Skeletal muscle tissue (tissue), 4 donors: ENCODE measurements around the gene PCOLCE2. TPM values are rescaled to one million over a fixed set of nuclear protein-coding genes. Genes with fewer than 3 reads are reported as not detected.
A peak's percentile ranks its signal among the peaks of the same experiment; 100 is the strongest.
"Not testable (repeated sequence)": the region's sequence is repeated elsewhere in the genome, so short reads cannot be mapped to it uniquely, and the experiment has no call there.

Experiments used
- H3K27ac ChIP-seq: one replicate; pipeline ENCODE4 v1.7.0; 2013; ENCODE audit warnings: mild to moderate bottlenecking, low read depth, low read length, inconsistent platforms
- H3K27me3 ChIP-seq, 3 donors: one replicate each; pipeline ENCODE4 v1.7.0; 2013; ENCODE audit warnings: low read length in 3 of 3; ENCODE audit not compliant: control insufficient read depth in 3 of 3, insufficient read depth in 3 of 3
- H3K36me3 ChIP-seq, 3 donors: one replicate each; pipeline ENCODE4 v1.7.0; 2013; ENCODE audit warnings: low read length in 3 of 3; ENCODE audit not compliant: control insufficient read depth in 3 of 3, insufficient read depth in 3 of 3
- H3K4me1 ChIP-seq, 3 donors: one replicate each; pipeline ENCODE4 v1.7.0; 2013; ENCODE audit warnings: low read length in 3 of 3, mild to moderate bottlenecking in 3 of 3; ENCODE audit not compliant: control insufficient read depth in 3 of 3, insufficient read depth in 3 of 3
- H3K4me3 ChIP-seq, 3 donors: one replicate each; pipeline ENCODE4 v1.7.0; 2013; ENCODE audit warnings: low read length in 3 of 3
- H3K9ac ChIP-seq, 3 donors: one replicate each; pipeline ENCODE4 v1.7.0; 2013; ENCODE audit warnings: low read length in 3 of 3, mild to moderate bottlenecking in 3 of 3, moderate library complexity in 2 of 3, low read depth in 1 of 3
- H3K9me3 ChIP-seq, 3 donors: one replicate each; pipeline ENCODE4 v1.7.0; 2013; ENCODE audit warnings: low read length in 3 of 3; ENCODE audit not compliant: control insufficient read depth in 3 of 3
- total RNA-seq: library from RNA; depleted of rRNA; stranded (reverse); fragments of >200 nt; gene quantifications from one replicate; pipeline ENCODE4 v1.2.3, GENCODE V29; 2014
- donor health status: Osteomylitis.

The PCOLCE2 gene
- total RNA-seq, 1 donor from 2014 or later = 3.1 TPM

GRCh38 chr3:142889212-142890014 is 530 bp upstream of the PCOLCE2 start:
- Histone ChIP-seq H3K4me3 (peak overlapping the region; percentile 61 to 71 (median 68)), H3K9ac (peak overlapping the region in 2 of 3 donors; percentile 56 to 76), H3K36me3 (no peaks in the 10 kb centered on the region), H3K27ac (no peak overlapping the region), H3K27me3 (peaks cover 7 to 11% (median 7%) of the 10 kb centered on the region in 3 donors), H3K4me1 (peaks cover 5 to 11% (median 8%) of the 10 kb centered on the region in 3 donors), H3K9me3 (no peaks in the 10 kb centered on the region)

GRCh38 chr3:142888099-142888480 is 793 bp downstream of the PCOLCE2 start:
- H3K4me1 ChIP-seq = peaks cover 5 to 11% (median 8%) of the 10 kb centered on the region in 3 donors
- H3K9ac ChIP-seq = peak overlapping the region in 1 of 3 donors; percentile 76
- H3K36me3 ChIP-seq = no peaks in the 10 kb centered on the region
- H3K27ac ChIP-seq = no peak overlapping the region
- H3K9me3 ChIP-seq = no peaks in the 10 kb centered on the region
- H3K4me3 ChIP-seq = peak overlapping the region; percentile 61 to 71 (median 68)
- peaks cover 7 to 11% (median 7%) of the 10 kb centered on the region in 3 donors for H3K27me3 ChIP-seq

DNA sequence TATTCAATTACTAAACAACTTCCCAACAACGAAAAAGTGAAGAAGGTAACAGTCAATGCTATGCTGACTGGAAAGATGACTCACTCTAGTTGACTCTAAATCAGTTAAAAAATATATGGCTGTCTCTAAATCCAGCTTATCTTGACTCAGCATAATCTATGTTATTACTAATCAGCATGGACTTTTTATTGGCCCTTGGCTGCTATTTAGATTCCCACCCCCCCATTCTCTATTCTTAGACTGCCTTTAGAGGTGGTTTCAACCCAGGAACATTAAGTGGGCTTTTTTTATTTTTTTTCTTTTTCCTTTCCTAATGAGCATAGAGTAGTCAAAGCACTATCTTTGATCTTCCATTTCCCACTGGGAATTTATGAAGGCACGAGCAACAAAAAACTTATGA is 1.9 kb downstream of the PCOLCE2 start:
- Histone ChIP-seq H3K4me3 (no peak overlapping the region), H3K36me3 (no peaks in the 10 kb centered on the region), H3K27me3 (peaks cover 7 to 11% (median 7%) of the 10 kb centered on the region in 3 donors), H3K4me1 (peaks cover 5 to 11% (median 8%) of the 10 kb centered on the region in 3 donors), H3K9me3 (no peaks in the 10 kb centered on the region), H3K9ac (no peak overlapping the region), H3K27ac (no peak overlapping the region)

DNA sequence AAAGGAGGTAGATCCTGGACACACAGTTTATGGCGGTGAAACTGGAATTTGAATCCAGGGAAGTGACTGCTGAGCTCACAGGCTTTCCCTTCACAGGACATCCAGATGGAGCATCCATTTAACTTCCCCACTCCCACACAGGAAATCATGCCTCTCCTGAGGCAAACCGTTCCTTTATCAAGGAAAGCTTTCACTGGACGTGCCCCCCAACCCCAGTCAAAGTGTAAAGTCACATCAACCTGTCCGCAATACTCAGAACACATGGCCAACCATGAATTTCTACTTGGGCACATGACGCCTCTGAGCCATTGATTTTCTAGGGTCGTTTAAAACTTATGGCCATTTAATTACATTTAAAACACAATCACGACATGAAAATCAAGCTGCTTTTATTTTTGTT is 2.9 kb downstream of the PCOLCE2 start:
- peaks cover 7 to 11% (median 7%) of the 10 kb centered on the region in 3 donors for H3K27me3 ChIP-seq
- peaks cover 5 to 11% (median 8%) of the 10 kb centered on the region in 3 donors for H3K4me1 ChIP-seq
- H3K9ac ChIP-seq = no peak overlapping the region
- H3K4me3 ChIP-seq = no peak overlapping the region
- H3K36me3 ChIP-seq = no peaks in the 10 kb centered on the region
- no peak overlapping the region for H3K27ac ChIP-seq
- no peaks in the 10 kb centered on the region for H3K9me3 ChIP-seq

DNA sequence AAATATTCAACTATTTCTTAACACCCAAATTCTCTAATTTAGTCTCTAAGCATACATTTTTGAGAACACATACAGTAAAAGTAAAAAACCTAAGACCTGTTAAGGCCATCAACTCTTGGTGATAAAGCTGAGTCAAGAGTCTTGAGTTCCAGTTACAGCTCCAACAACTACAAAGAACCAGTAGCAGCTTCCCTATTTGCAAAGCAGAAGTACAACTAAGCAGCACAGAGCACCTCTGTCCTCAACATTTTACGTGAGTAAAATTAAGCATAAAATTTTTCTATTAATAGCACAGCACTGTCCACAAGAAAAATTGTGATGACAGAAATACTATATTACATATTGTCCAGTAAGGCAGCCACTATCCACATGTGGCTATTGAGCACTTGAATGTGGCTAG is 4.4 kb downstream of the PCOLCE2 start:
- H3K4me3 ChIP-seq = no peak overlapping the region
- H3K4me1 ChIP-seq = peaks cover 5 to 11% (median 8%) of the 10 kb centered on the region in 3 donors
- no peak overlapping the region for H3K27ac ChIP-seq
- no peak overlapping the region for H3K9ac ChIP-seq
- H3K36me3 ChIP-seq = no peaks in the 10 kb centered on the region
- H3K27me3 ChIP-seq = peaks cover 7 to 10% (median 7%) of the 10 kb centered on the region in 3 donors
- H3K9me3 ChIP-seq = no peaks in the 10 kb centered on the region

- H3K4me1 ChIP-seq, H3K9me3 ChIP-seq, H3K27ac ChIP-seq, H3K27me3 ChIP-seq, H3K36me3 ChIP-seq, H3K9ac ChIP-seq, H3K4me3 ChIP-seq: not testable (repeated sequence)
These were observed 5.3 kb downstream of the PCOLCE2 start for GRCh38 chr3:142883534-142883933.

GRCh38 chr3:142881445-142882224 is 7.2 kb downstream of the PCOLCE2 start:
- no peak overlapping the region for H3K9ac ChIP-seq
- no peaks in the 10 kb centered on the region for H3K36me3 ChIP-seq
- H3K9me3 ChIP-seq = no peaks in the 10 kb centered on the region
- H3K4me1 ChIP-seq = no peaks in the 10 kb centered on the region
- no peak overlapping the region for H3K4me3 ChIP-seq
- no peak overlapping the region for H3K27ac ChIP-seq
- no peaks in the 10 kb centered on the region for H3K27me3 ChIP-seq

- no peaks in the 10 kb centered on the region for H3K36me3 ChIP-seq
- H3K27ac ChIP-seq = no peak overlapping the region
- H3K9me3 ChIP-seq = no peaks in the 10 kb centered on the region
- H3K9ac ChIP-seq = no peak overlapping the region
- H3K4me3 ChIP-seq = no peak overlapping the region
- H3K27me3 ChIP-seq = no peaks in the 10 kb centered on the region
- H3K4me1 ChIP-seq = no peaks in the 10 kb centered on the region
These were observed 10.1 kb downstream of the PCOLCE2 start for GRCh38 chr3:142878649-142879300.

DNA sequence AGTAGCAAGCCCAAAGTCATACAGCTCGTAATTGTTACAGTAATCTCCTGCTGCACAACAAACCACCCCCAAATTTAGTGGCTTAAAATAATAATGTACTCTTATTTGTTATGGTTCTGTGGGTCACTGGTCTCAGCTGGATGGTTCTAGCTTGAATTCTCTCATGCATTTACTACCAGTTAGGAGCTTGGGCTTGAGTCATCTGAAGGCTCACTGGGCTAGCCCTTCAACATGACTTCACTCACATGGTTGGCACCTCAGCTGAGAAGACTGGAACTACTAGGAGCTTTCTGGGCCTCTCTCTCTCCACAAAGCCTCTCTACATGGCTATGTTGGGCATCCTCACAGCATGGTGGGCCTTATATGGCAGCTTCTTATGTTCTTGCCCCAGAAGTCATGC is 12.5 kb downstream of the PCOLCE2 start:
- no peak overlapping the region for H3K4me3 ChIP-seq
- H3K9me3 ChIP-seq = no peaks in the 10 kb centered on the region
- H3K9ac ChIP-seq = no peak overlapping the region
- no peaks in the 10 kb centered on the region for H3K4me1 ChIP-seq
- no peaks in the 10 kb centered on the region for H3K27me3 ChIP-seq
- no peaks in the 10 kb centered on the region for H3K36me3 ChIP-seq
- H3K27ac ChIP-seq = no peak overlapping the region
